HEK293T (cell line): Measurements from ENCODE around the gene CLPX.
"Not testable (repeated sequence)": the region's sequence is repeated elsewhere in the genome, so short reads cannot be mapped to it uniquely, and the experiment has no call there.

Experiments
- CTCF ChIA-PET: fragments of 350-600 bp; formaldehyde crosslinking; extraction: SDS; loops from one replicate; lab custom pipeline; 2021; ENCODE audit warnings: antibody characterized with exemption, inconsistent platforms; lab: Yijun Ruan, JAX
- POLR2A ChIA-PET: fragments of 350-600 bp; formaldehyde crosslinking; extraction: SDS; loops from one replicate; lab custom pipeline; 2020; ENCODE audit warnings: antibody characterized with exemption, inconsistent platforms; lab: Yijun Ruan, JAX
- DNase-seq: peaks from one replicate; pipeline ENCODE4 v3.0.0; 2012; ENCODE audit warnings: mixed read lengths; ENCODE audit errors: extremely low spot score
- ARNT ChIP-seq: fragments of 450-650 bp; IDR thresholded peaks from 2 replicates; pipeline ENCODE4 v1.6.1; 2017; ENCODE audit warnings: mild to moderate bottlenecking
- BHLHE40 ChIP-seq: fragments of 450-650 bp; IDR thresholded peaks from 2 replicates; pipeline ENCODE4 v1.6.1; 2016; ENCODE audit warnings: mild to moderate bottlenecking, moderate library complexity, borderline replicate concordance
- CTBP1 ChIP-seq: fragments of 450-650 bp; IDR thresholded peaks from 2 replicates; pipeline ENCODE4 v1.6.1; 2016; ENCODE audit warnings: borderline replicate concordance
- ELF4 ChIP-seq: fragments of 450-650 bp; IDR thresholded peaks from 2 replicates; pipeline ENCODE4 v1.6.1; 2017; ENCODE audit warnings: antibody characterized with exemption
- FOXA1 ChIP-seq: fragments of 450-650 bp; IDR thresholded peaks from 2 replicates; pipeline ENCODE4 v1.6.1; 2016; ENCODE audit warnings: mild to moderate bottlenecking
- FOXK2 ChIP-seq: fragments of 450-650 bp; IDR thresholded peaks from 2 replicates; pipeline ENCODE4 v1.6.1; 2016; ENCODE audit warnings: mild to moderate bottlenecking
- FOXM1 ChIP-seq: fragments of 450-650 bp; IDR thresholded peaks from 2 replicates; pipeline ENCODE4 v1.6.1; 2017; ENCODE audit warnings: mild to moderate bottlenecking, borderline replicate concordance
- HDGF ChIP-seq: fragments of 450-650 bp; IDR thresholded peaks from 2 replicates; pipeline ENCODE4 v1.6.1; 2017; ENCODE audit warnings: antibody characterized with exemption, borderline replicate concordance
- L3MBTL2 ChIP-seq: fragments of 450-650 bp; conservative IDR thresholded peaks from 2 replicates; pipeline ENCODE4 v1.6.1; 2016; ENCODE audit warnings: mild to moderate bottlenecking
- LEF1 ChIP-seq: fragments of 450-650 bp; IDR thresholded peaks from 2 replicates; pipeline ENCODE4 v1.6.1; 2017; ENCODE audit warnings: mild to moderate bottlenecking, borderline replicate concordance
- NFRKB ChIP-seq: fragments of 450-650 bp; IDR thresholded peaks from 2 replicates; pipeline ENCODE4 v1.6.1; 2016; ENCODE audit warnings: mild to moderate bottlenecking, moderate library complexity
- PKNOX1 ChIP-seq: fragments of 450-650 bp; IDR thresholded peaks from 2 replicates; pipeline ENCODE4 v1.6.1; 2016
- SP1 ChIP-seq: fragments of 450-650 bp; IDR thresholded peaks from 2 replicates; pipeline ENCODE4 v1.6.1; 2017
- SUZ12 ChIP-seq: fragments of 450-650 bp; IDR thresholded peaks from 2 replicates; pipeline ENCODE4 v1.6.1; 2016; ENCODE audit warnings: mild to moderate bottlenecking
- TARDBP ChIP-seq: fragments of 450-650 bp; IDR thresholded peaks from 2 replicates; pipeline ENCODE4 v1.6.1; 2016
- ZNF384 ChIP-seq: fragments of 450-650 bp; IDR thresholded peaks from 2 replicates; pipeline ENCODE4 v1.6.1; 2016

CLPX gene

GRCh38 chr15:65163041-65163440 is 22.1 kb downstream of the CLPX start:
- TF ChIP-seq TARDBP (no peak), LEF1 (no peak), SP1 (no peak), FOXK2 (no peak), NFRKB (no peak), BHLHE40 (no peak)
- ChIA-PET CTCF (no interaction called here), POLR2A (no interaction called here)
- no peak for DNase-seq

GRCh38 chr15:65156692-65157091 is 28.4 kb downstream of the CLPX start:
- DNase-seq: no peak
- ChIA-PET POLR2A (no interaction called here), CTCF (no interaction called here)
- TF ChIP-seq ZNF384 (no peak), L3MBTL2 (no peak), LEF1 (no peak), SP1 (no peak), CTBP1 (no peak), ELF4 (no peak), ARNT (no peak), HDGF (no peak), TARDBP (no peak)

GRCh38 chr15:65154720-65155119 is 30.4 kb downstream of the CLPX start:
- CTCF ChIA-PET: no interaction called here
- POLR2A ChIA-PET: no interaction called here

DNA sequence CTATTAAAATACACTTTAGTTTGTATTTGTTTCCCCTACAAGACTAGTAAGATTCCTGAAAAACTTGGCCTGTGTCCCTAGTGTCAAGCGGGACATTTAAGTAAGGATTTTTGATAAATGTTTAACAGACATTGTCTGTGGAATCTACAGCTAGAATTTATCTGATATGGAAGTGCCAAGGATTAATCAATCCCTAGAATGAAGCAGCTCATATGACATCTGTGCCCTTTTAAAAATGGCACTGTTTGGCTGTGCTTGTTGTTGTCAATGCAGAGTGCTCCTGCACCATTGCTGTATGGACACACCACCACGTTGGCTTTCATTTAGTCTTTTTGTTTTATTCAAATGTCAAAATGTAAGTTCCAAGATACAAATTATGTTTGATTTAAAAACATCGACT is 37.2 kb downstream of the CLPX start:
- ChIA-PET POLR2A (no interaction called here), CTCF (no interaction called here)
- TF ChIP-seq SUZ12 (no peak), TARDBP (no peak), ARNT (no peak), CTBP1 (no peak), FOXA1 (no peak), FOXM1 (no peak), ZNF384 (no peak), BHLHE40 (no peak), NFRKB (no peak), SP1 (no peak), PKNOX1 (no peak), FOXK2 (no peak), L3MBTL2 (no peak), ELF4 (no peak), LEF1 (no peak)
- DNase-seq: no peak

More at GRCh38 chr15:65154720-65155119, 30.4 kb downstream of the CLPX start:
- TF ChIP-seq NFRKB: no peak
- no peak for TF ChIP-seq CTBP1
- no peak for TF ChIP-seq SP1
- no peak for TF ChIP-seq L3MBTL2
- no peak for TF ChIP-seq LEF1
- no peak for TF ChIP-seq FOXA1
- TF ChIP-seq ARNT: no peak
- TF ChIP-seq HDGF: no peak
- TF ChIP-seq SUZ12: no peak
- no peak for TF ChIP-seq FOXM1
- no peak for TF ChIP-seq ELF4
- DNase-seq: no peak

GRCh38 chr15:65146438-65146837 is 38.7 kb downstream of the CLPX start:
- no peak for TF ChIP-seq SP1
- no peak for TF ChIP-seq TARDBP
- TF ChIP-seq NFRKB: no peak
- TF ChIP-seq PKNOX1: no peak
- no peak for TF ChIP-seq HDGF
- no peak for TF ChIP-seq SUZ12
- no peak for TF ChIP-seq ELF4
- no peak for TF ChIP-seq LEF1
- no peak for TF ChIP-seq ZNF384
- TF ChIP-seq L3MBTL2: no peak
- ChIA-PET CTCF (no interaction called here), POLR2A (no interaction called here)
- DNase-seq: no peak

DNA sequence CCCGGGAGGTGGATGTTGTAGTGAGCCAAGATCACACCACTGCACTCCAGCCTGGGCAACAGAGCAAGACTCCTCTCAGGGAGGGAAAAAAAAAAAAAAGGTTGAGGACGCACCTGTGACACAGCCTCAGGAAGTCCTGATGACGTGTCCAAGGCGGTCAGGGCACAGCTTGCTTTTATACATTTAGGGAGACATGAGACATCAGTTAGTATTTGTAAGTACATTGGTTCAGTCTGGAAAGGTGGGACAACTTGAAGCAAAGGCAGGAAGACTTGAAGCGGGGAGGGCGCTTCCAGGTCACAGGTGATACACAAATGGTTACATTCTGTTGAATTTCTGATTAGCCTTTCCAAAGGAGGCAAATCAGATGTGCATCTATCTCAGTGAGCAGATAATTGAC is 46.5 kb downstream of the CLPX start:
- CTCF ChIA-PET, POLR2A ChIA-PET, DNase-seq: not testable (repeated sequence)

DNA sequence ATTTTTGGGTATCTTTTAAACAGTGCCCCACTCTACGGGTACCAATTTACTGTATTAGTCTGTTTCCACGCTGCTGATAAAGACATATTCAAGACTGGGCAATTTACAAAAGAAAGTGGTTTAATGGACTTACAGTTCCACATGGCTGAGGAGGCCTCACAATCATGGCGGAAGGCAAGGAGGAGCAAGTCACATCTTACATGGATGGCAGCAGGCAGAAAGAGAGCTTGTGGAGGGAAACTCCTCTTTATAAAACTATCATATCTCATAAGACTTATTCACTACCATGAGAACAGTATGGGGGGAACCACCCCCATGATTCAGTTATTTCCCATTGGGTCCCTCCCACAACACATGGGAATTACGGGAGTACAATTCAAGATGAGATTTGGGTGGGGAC is 47.2 kb downstream of the CLPX start:
- POLR2A ChIA-PET, DNase-seq, CTCF ChIA-PET: not testable (repeated sequence)

- DNase-seq, CTCF ChIA-PET, POLR2A ChIA-PET: not testable (repeated sequence)
These were observed 48.1 kb downstream of the CLPX start for GRCh38 chr15:65137089-65137488.
